HCT116 (cell line): ENCODE results near the gene CBX5. TPM values are rescaled to one million over a fixed set of nuclear protein-coding genes. Genes with fewer than 3 reads are reported as not detected.
"Not testable (repeated sequence)": the region's sequence is repeated elsewhere in the genome, so short reads cannot be mapped to it uniquely, and the experiment has no call there.

Source experiments
- ATAC-seq: fragments of 200-7000 bp; cut with Tn5 transposase; 2 replicates; pipeline ENCODE4 v1.9.1; 2020; ENCODE audit warnings: mild to moderate bottlenecking, moderate library complexity
- BruUV-seq: library from RNA; stranded (reverse); fragments of 400-500 nt; replicated peaks from 2 replicates; lab custom pipeline; 2021; lab: Mats Ljungman, UMichigan
- CTCF ChIA-PET: fragments of 300-600 bp; sonication (Branson Sonifier 250); formaldehyde crosslinking; loops from one replicate; lab custom pipeline; 2021; ENCODE audit warnings: antibody characterized with exemption; lab: Charles Lee
- POLR2A ChIA-PET: fragments of 300-600, 350-600 bp; sonication (Branson Sonifier 250); formaldehyde crosslinking; loops from one replicate; lab custom pipeline; 2021; ENCODE audit warnings: antibody characterized with exemption; lab: Charles Lee
- RAD21 ChIA-PET, 2 experiments: fragments of 300-600 bp; sonication (Branson Sonifier 250); formaldehyde crosslinking; loops; one replicate each; lab custom pipeline; 2023; ENCODE audit warnings: low total read pairs in 2 of 2; ENCODE audit not compliant: uncharacterized antibody in 2 of 2, unreplicated experiment in 2 of 2, low non-redundant PET in 1 of 2; lab: Charles Lee
- DNase-seq: peaks from one replicate; pipeline ENCODE4 v3.0.0-alpha.2; 2010; ENCODE audit warnings: low read depth, low spot score
- H2AFZ ChIP-seq: fragments of 200-600 bp; shearing (Covaris generic), sonication (generic); 2 replicates; pipeline ENCODE4 v1.6.1; 2017; ENCODE audit warnings: low read depth, mixed run types, mixed read lengths, antibody characterized with exemption, low read length; ENCODE audit not compliant: poor library complexity, severe bottlenecking
- H3K27ac ChIP-seq: 2 replicates; pipeline ENCODE4 v1.5.1; 2012; ENCODE audit warnings: low read depth, low read length
- H3K27me3 ChIP-seq: fragments of 200-600 bp; sonication (generic); 2 replicates; pipeline ENCODE4 v1.6.1; 2016; ENCODE audit warnings: mixed run types, low read length, mixed read lengths; ENCODE audit not compliant: insufficient read depth
- H3K36me3 ChIP-seq, 2 experiments: fragments of 200-500 bp in 1 of 2; fragments of 200-600 bp in 1 of 2; sonication (Bioruptor generic) in 1 of 2; sonication (generic) in 1 of 2; 2 replicates each; pipeline versions ENCODE4 v1.5.1 to v1.6.1; 2014 to 2016; ENCODE audit warnings: low read length in 2 of 2, inconsistent platforms in 1 of 2, mixed read lengths in 1 of 2, mixed run types in 1 of 2; ENCODE audit not compliant: insufficient read depth in 2 of 2, control insufficient read depth in 1 of 2
- H3K4me1 ChIP-seq, 2 experiments: fragments of 200-600 bp in 1 of 2; sonication (generic) in 1 of 2; 2 replicates each; pipeline versions ENCODE4 v1.5.1 to v1.6.1; 2012 to 2017; ENCODE audit warnings: low read length in 2 of 2, inconsistent platforms in 1 of 2, mild to moderate bottlenecking in 1 of 2, mixed read lengths in 1 of 2, mixed run types in 1 of 2, moderate library complexity in 1 of 2; ENCODE audit not compliant: insufficient read depth in 2 of 2, control insufficient read depth in 1 of 2
- H3K4me2 ChIP-seq: fragments of 200-600 bp; sonication (generic); 2 replicates; pipeline ENCODE4 v1.6.1; 2017; ENCODE audit warnings: mixed run types, low read length, mixed read lengths
- H3K4me3 ChIP-seq, 2 experiments: fragments of 200-600 bp in 1 of 2; sonication (generic) in 1 of 2; replicated peaks in 1 of 2; 2 replicates each; pipeline ENCODE4 v1.5.1; 2011 to 2016; ENCODE audit warnings: low read length in 2 of 2, control low read depth in 1 of 2, low read depth in 1 of 2, mild to moderate bottlenecking in 1 of 2, mixed read lengths in 1 of 2, mixed run types in 1 of 2
- H3K79me2 ChIP-seq: fragments of 200-600 bp; sonication (generic); 2 replicates; pipeline ENCODE4 v1.6.1; 2017; ENCODE audit warnings: mild to moderate bottlenecking, mixed run types, low read length, moderate library complexity, mixed read lengths; ENCODE audit not compliant: insufficient read depth
- H3K9ac ChIP-seq: fragments of 200-600 bp; sonication (generic); 2 replicates; pipeline ENCODE4 v1.6.1; 2016; ENCODE audit warnings: low read length, mixed read lengths
- H3K9me2 ChIP-seq: fragments of 200-600 bp; sonication (generic), shearing (Covaris generic); 2 replicates; pipeline ENCODE4 v1.6.1; 2017; ENCODE audit warnings: mixed run types, mild to moderate bottlenecking, moderate library complexity; ENCODE audit not compliant: insufficient read depth
- H3K9me3 ChIP-seq, 2 experiments: fragments of 200-500 bp in 1 of 2; fragments of 200-600 bp in 1 of 2; sonication (Bioruptor generic) in 1 of 2; sonication (generic) in 1 of 2; 2 replicates each; pipeline ENCODE4 v1.6.1; 2014 to 2017; ENCODE audit warnings: low read length in 2 of 2, mixed read lengths in 2 of 2, inconsistent platforms in 1 of 2, low read depth in 1 of 2, mild to moderate bottlenecking in 1 of 2, mixed run types in 1 of 2, moderate library complexity in 1 of 2; ENCODE audit not compliant: control insufficient read depth in 1 of 2, insufficient read depth in 1 of 2
- H4K20me1 ChIP-seq: fragments of 200-600 bp; sonication (generic), shearing (Covaris generic); 2 replicates; pipeline ENCODE4 v1.6.1; 2017; ENCODE audit warnings: mixed run types, mild to moderate bottlenecking, moderate library complexity; ENCODE audit not compliant: insufficient read depth
- ELF1 ChIP-seq: IDR thresholded peaks from 2 replicates; pipeline ENCODE4 v1.6.1; 2012; ENCODE audit warnings: low read depth, borderline replicate concordance
- POLR2AphosphoS5 ChIP-seq: IDR thresholded peaks from 2 replicates; pipeline ENCODE4 v1.6.1; 2011; ENCODE audit warnings: mild to moderate bottlenecking, low read depth, low read length, moderate library complexity
- REST ChIP-seq: IDR thresholded peaks from 2 replicates; pipeline ENCODE4 v1.6.1; 2012; ENCODE audit warnings: low read depth
- ZFX ChIP-seq: fragments of 450-650 bp; IDR thresholded peaks from 2 replicates; pipeline ENCODE4 v1.6.1; 2017
- intact Hi-C: fragments of 100-400 bp; cut with micrococcal nuclease; formaldehyde crosslinking; loops from 2 replicates; pipeline ENCODE4 v1.10.0; 2022
- total RNA-seq: library from RNA; stranded (reverse); gene quantifications from one replicate; pipeline ENCODE4 v1.2.1, GENCODE V29; 2021; ENCODE audit not compliant: unreplicated experiment

The CBX5 gene
- total RNA-seq, 1 experiment from 2014 or later = 72.3 TPM

DNA sequence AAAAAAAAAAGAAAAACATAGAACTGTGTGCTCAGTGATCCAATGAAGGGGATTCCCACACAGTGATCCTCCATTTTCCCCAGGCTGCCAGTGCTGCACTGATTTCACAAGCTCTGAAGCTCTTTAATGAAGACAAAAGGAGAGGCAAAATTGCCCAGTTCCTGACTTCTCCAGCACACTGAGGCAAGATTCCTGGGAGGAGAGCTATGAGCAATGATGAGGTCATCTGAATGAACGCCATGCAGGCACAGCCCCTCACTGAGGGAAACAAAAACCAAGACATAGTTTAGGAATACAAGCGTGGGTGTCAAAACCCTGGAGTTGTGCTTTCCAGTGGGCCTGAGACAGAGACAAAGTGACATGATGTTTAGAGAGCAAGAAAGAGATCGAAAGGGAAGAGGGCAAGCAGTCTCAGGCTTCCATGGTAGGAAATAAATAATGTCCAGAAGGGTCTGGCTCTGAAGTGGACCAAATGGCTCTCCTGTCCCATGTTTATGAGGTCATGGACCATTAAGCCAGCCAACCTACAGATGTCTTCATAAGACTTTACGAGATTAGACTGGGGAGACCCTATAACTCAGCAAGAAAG is 50.2 kb downstream of the CBX5 start (continued):
- no peak for TF ChIP-seq REST
- TF ChIP-seq ELF1 = no peak
- TF ChIP-seq, all 23 proteins: peak for 6

DNA sequence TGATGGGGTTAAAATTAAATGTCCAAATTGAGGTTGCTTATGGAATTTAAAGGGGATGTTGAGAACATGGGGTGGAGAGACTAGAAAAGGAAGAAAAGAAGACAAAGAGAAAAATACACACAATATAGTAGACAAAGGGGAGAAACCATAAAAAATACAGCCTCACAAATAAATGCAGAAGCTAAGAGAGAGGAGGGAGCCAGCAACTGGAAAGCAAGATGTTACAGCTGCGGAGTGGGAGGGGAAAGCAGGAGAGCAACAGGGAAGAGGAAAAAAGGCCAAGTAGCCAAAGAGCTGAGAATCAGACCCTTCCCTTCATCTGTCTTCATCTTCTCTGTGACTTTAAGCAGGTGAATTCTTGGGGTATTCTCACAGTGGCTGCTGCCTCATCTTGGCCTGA is 51.5 kb downstream of the CBX5 start:
- Histone ChIP-seq H2AFZ (no peak overlapping the region), H3K9me3 (no peaks in the 10 kb centered on the region), H3K9ac (no peak overlapping the region), H3K4me3 (no peak overlapping the region), H3K9me2 (no peaks in the 10 kb centered on the region), H3K27ac (no peak overlapping the region), H3K79me2 (no peaks in the 10 kb centered on the region), H3K4me1 (peaks cover 7 to 27% of the 10 kb centered on the region in 2 experiments; a peak in 3 of 4 replicates), H4K20me1 (no peaks in the 10 kb centered on the region), H3K27me3 (no peaks in the 10 kb centered on the region), H3K4me2 (no peak overlapping the region), H3K36me3 (no peaks in the 10 kb centered on the region)
- ChIA-PET RAD21 (no interaction called here), CTCF (interaction anchor here (0.9 to 1.9 kb wide), 5 partner anchors 9 to 142 kb away, joined by 3 to 6 read pairs (median 4); no protein-coding TSS in a partner anchor), POLR2A (no interaction called here)
- intact Hi-C loops = no loop called here
- ATAC-seq (no peak), DNase-seq (no peak)
- TF ChIP-seq POLR2AphosphoS5 = no peak
- TF ChIP-seq ZFX = no peak
- no TSS peak for BruUV-seq

DNA sequence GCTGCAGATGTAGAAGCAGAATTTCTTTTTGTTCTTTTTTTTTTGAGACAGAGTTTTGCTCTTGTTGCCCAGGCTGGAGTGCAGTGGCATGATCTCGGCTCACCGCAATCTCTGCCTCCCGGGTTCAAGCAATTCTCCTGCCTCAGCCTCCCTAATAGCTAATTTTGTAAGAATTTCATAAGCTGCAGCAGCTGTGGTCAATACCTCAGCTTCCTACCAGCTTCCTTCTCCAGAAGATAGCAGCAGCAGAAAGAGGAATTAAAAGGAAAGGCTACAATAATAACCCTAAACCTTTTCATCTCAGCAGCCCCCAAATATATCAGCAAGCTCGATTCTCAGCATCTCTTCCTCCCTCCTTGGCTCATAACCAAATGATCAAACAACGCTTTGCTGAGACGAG is 52.0 kb downstream of the CBX5 start:
- H3K36me3 ChIP-seq, H3K4me3 ChIP-seq, H3K79me2 ChIP-seq, RAD21 ChIA-PET, BruUV-seq, H3K27ac ChIP-seq, POLR2A ChIA-PET, H3K27me3 ChIP-seq, H3K9me2 ChIP-seq, H3K9ac ChIP-seq, intact Hi-C loops, H3K4me2 ChIP-seq, H4K20me1 ChIP-seq, DNase-seq, ATAC-seq, H2AFZ ChIP-seq, H3K9me3 ChIP-seq: not testable (repeated sequence)
- H3K4me1 ChIP-seq = peaks cover 7 to 30% of the 10 kb centered on the region in 2 experiments; a peak in 3 of 4 replicates
- CTCF ChIA-PET = interaction anchor here (0.9 to 1.9 kb wide), 5 partner anchors 13 to 152 kb away, joined by 3 to 6 read pairs (median 4); no protein-coding TSS in a partner anchor
